ENCODE results near the gene DNAH11. TPM values are rescaled to one million over a fixed set of nuclear protein-coding genes. Genes with fewer than 3 reads are reported as not detected.

The DNAH11 gene
- total and polyA plus RNA-seq, 2 of the 4 experiments (the other 2 are of a cell fraction) = not detected

DNA sequence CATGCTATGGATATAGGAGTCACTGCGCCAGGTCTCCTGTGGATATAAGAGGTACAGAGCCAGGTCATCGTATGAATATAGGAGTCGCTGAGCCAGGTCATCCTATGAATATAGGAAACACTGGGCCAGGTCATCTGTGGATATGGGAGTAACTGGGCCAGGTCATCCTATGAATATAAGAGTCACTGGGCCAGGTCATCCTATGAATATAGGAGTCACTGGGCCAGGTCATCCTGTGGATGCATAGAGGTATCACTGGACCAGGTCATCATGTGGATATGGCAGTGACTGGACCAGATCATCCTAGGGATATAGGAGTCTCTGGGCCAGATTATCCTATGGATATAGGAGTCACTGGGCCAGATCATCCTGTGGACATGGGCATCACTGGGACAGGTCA is 181.7 kb downstream of the DNAH11 start:
- no CpG with 5 or more reads among the region's 3 CpGs for WGBS, 2 experiments (ENCODE audit: extremely low coverage in 2 of 2, insufficient read length in 1 of 2)
- no peak overlapping the region for H2AFZ ChIP-seq (replicated peaks; ENCODE audit: low read length, poor library complexity)
- dilution Hi-C loops (cut with HindIII; ENCODE audit: low sequenced_read_pairs, unreplicated experiment) (no loop called here), in situ Hi-C loops (cut with MboI; ENCODE audit: low sequenced_read_pairs) (no loop called here), intact Hi-C loops (cut with micrococcal nuclease) (no loop called here)
- no peaks in the 10 kb centered on the region for H3K9me1 ChIP-seq (ENCODE audit: insufficient read depth, low read length)
- ChIA-PET CTCF (no interaction called here), POLR2A (ENCODE audit: unreplicated experiment) (no interaction called here)
- H3K4ac ChIP-seq (ENCODE audit: low read depth, low read length) = no peak overlapping the region
- no peak overlapping the region for H3K56ac ChIP-seq (ENCODE audit: extremely low read depth, insufficient read depth, low read length)
- no peak for DNase-seq
- H3K18ac ChIP-seq (ENCODE audit: low read depth, low read length) = no peak overlapping the region
- H4K5ac ChIP-seq (ENCODE audit: low read depth, low read length) = no peak overlapping the region
- H3K79me1 ChIP-seq (ENCODE audit: low read depth in 1 of 2, low read length in 2 of 2) = no peaks in the 10 kb centered on the region
- no peak overlapping the region for H3K23ac ChIP-seq (ENCODE audit: low read depth, low read length)
- no peak for ATAC-seq (ENCODE audit: low read depth)
- H3K27me3 ChIP-seq (ENCODE audit: control insufficient read depth, insufficient read depth, low read length) = no peaks in the 10 kb centered on the region
- H2AK9ac ChIP-seq (replicated peaks; ENCODE audit: low read depth, low read length, poor library complexity) = no peak overlapping the region
- no TSS peak for BruUV-seq (replicated peaks)
- no peaks in the 10 kb centered on the region for H4K20me1 ChIP-seq (ENCODE audit: insufficient read depth, low read length)
- no peaks in the 10 kb centered on the region for H3K36me3 ChIP-seq (ENCODE audit: control insufficient read depth, insufficient read depth, low read length)
- no peak overlapping the region for H4K8ac ChIP-seq (ENCODE audit: low read depth in 2 of 2, low read length in 2 of 2)
- H2AK5ac ChIP-seq (ENCODE audit: low read depth, low read length) = no peak overlapping the region
- no peak overlapping the region for H3K4me2 ChIP-seq (ENCODE audit: low read depth, low read length)
- no peaks in the 10 kb centered on the region for H3K4me1 ChIP-seq (ENCODE audit: control insufficient read depth, insufficient read depth, low read length)
- H2BK20ac ChIP-seq (ENCODE audit: low read depth, low read length) = no peak overlapping the region
- H3K4me3 ChIP-seq (ENCODE audit: insufficient read depth, low read depth, low read length) = no peak overlapping the region
- H2BK5ac ChIP-seq (ENCODE audit: low read depth, low read length, poor library complexity, severe bottlenecking) = no peak overlapping the region
- no peak overlapping the region for H2BK120ac ChIP-seq (ENCODE audit: low read depth, low read length)
- TF ChIP-seq MAFK (IDR thresholded peaks at IDR 0.05; ENCODE audit: low read depth, low read length) (no peak), BHLHE40 (IDR thresholded peaks at IDR 0.05; ENCODE audit: low read depth, low read length) (no peak)
- H3K27ac ChIP-seq (ENCODE audit: insufficient read depth, low read length) = no peak overlapping the region
- no peak overlapping the region for H4K91ac ChIP-seq (ENCODE audit: insufficient read depth, low read depth, low read length)
- H3K14ac ChIP-seq (replicated peaks; ENCODE audit: low read depth, low read length) = no peak overlapping the region
- H2BK15ac ChIP-seq (ENCODE audit: low read depth, low read length) = no peak overlapping the region
- H3K9me3 ChIP-seq (ENCODE audit: control insufficient read depth, insufficient read depth, low read length) = peaks cover 9% of the 10 kb centered on the region
- no peak overlapping the region for H3K9ac ChIP-seq (ENCODE audit: low read depth, low read length)

Measured in IMR-90 (cell line).